WTC11 (cell line): Measurements from ENCODE around the gene PPM1A.

ENCODE experiments used
- FOXJ3 ChIP-seq: sonication (generic); formaldehyde crosslinking; IDR thresholded peaks from 2 replicates; pipeline ENCODE4 v1.9.0; 2021; ENCODE audit warnings: missing genetic modification reagents, mild to moderate bottlenecking, borderline replicate concordance
- HMGA2 ChIP-seq: fragments of 250-450 bp; sonication (Bioruptor Pico); IDR thresholded peaks from 2 replicates; pipeline ENCODE4 v1.4.0; 2021; ENCODE audit warnings: mild to moderate bottlenecking, moderate library complexity
- MLX ChIP-seq: sonication (generic); formaldehyde crosslinking; IDR thresholded peaks from 2 replicates; pipeline ENCODE4 v1.8.1; 2023; ENCODE audit warnings: mild to moderate bottlenecking, missing genetic modification reagents, moderate library complexity

- no peak for TF ChIP-seq FOXJ3
- TF ChIP-seq MLX (CRISPR knock-in tag): no peak
- no peak for TF ChIP-seq HMGA2 (CRISPR knock-in tag)
These were observed 23.8 kb upstream of the PPM1A start for GRCh38 chr14:60225265-60225664.
